Activated CD8-positive, alpha-beta memory T cell treated with anti-CD3 and anti-CD28 coated beads, Interleukin-2, amount 50 U/mL, for 4 hours (primary cell): ENCODE results near the gene TSPAN9.

Source experiments
- DNase-seq: peaks from one replicate; pipeline ENCODE4 v3.0.0-alpha.2; 2020

Gene TSPAN9

GRCh38 chr12:3307389-3307788 lies 230.2 kb downstream of the TSPAN9 start:
- DNase-seq = no peak

DNA sequence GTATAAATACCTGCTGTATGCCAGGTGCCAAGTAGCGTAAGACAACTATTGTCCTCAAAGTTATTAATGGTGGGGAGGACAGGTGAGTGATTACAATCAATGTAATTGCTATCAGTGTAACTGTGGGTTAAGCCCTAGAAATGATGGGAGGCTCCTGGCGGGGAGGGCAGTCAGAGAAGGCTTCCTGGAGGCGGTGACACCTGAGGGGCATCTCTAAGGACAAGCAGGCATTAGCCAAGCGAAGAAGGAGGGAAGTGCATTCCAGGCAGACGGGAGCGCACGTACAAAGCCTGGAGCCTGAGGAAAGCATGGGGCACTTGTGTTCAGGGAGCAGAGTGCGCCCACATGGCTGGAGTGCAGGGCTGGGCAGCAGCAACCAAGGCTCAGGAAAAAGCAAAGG lies 230.9 kb downstream of the TSPAN9 start:
- no peak for DNase-seq

DNA sequence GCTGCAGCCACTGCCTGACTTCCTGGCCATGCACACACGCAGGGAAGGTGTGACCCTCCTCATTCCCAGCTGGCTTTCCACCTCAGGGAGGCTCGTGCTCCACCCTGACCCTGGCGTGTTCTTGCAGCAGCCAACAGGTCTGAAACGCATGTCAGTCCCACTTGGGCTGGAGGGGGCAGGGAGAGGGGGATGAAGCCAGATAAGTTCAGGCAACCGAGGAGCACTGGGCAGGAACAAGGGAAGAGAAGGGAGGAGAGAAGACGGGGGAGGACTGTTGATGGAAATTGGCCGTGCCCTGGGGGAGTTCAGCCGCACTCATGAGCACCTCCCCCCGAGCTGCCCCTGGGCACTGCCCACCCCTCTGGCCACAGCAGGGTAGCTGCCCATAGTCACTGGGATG lies 231.4 kb downstream of the TSPAN9 start:
- no peak for DNase-seq

- no peak for DNase-seq
Observed at GRCh38 chr12:3309805-3310204, 232.6 kb downstream of the TSPAN9 start.

DNA sequence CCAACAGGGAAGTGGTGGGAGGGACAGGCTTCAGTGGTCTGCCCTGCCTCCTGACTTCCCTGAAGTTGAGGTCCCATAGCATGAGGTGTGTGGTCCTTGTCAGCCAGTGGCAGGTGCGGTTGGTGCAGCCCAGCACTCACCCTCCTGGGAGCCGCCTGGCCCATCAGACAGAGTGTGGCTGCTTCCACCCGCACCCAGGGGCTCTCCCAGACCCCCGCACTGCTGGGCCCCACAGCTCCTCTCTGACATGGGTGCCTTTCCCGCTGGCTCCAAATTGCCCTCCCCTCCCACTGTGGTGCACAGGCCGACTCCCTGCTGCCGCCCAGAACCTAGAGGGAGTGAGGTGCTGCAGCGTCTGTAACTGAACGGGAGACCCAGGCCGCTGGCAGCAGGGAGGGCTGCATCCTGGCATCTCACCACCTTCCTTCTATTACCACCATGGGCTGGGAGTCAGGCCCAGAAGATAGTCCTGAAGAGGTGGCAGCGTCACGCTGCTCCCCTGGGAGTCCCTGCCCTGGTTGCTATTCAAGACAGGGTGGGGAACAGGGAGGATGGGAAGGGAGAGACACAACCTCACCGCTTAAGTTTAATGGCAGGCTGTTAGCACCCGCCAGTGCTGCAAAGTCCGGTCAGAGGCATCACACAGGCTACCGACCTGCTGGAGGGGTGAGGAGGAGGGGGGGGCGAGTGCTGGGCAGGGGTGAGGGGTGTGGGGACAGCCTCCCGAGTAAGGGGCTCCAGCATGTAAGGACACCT lies 233.3 kb downstream of the TSPAN9 start:
- DNase-seq = no peak

GRCh38 chr12:3311027-3311402 lies 233.8 kb downstream of the TSPAN9 start:
- no peak for DNase-seq

DNA sequence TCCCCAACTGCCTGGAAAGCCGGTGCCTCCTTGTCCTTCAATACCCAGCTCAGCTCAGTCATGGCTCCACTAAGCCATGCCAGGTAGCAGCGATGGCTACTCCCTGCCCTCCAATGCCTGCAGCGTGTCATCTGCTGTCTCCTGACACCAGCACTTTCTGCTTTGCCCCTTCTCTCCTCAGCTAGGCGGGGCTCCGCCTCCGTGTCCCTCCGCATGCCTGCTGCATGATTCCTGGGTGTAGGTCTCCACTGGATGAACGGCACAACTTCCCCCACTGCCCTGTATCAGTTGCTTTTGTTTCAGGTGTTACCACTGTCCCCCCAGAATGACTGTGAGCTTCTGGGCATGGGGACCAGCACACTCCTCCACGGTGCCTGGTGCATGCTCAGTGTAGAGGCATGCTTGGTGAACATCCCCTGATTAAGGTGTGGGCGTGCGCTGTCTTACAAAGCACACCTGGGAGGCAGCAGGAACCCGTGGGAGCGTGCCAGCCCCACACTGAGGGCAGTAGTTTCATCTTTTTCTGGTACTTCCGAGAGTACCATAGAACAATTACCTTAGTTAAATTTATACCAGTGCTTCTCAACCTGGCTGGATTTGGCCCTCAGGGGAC lies 234.4 kb downstream of the TSPAN9 start:
- no peak for DNase-seq

- DNase-seq = no peak
Observed at GRCh38 chr12:3313066-3313465, 235.9 kb downstream of the TSPAN9 start.

DNA sequence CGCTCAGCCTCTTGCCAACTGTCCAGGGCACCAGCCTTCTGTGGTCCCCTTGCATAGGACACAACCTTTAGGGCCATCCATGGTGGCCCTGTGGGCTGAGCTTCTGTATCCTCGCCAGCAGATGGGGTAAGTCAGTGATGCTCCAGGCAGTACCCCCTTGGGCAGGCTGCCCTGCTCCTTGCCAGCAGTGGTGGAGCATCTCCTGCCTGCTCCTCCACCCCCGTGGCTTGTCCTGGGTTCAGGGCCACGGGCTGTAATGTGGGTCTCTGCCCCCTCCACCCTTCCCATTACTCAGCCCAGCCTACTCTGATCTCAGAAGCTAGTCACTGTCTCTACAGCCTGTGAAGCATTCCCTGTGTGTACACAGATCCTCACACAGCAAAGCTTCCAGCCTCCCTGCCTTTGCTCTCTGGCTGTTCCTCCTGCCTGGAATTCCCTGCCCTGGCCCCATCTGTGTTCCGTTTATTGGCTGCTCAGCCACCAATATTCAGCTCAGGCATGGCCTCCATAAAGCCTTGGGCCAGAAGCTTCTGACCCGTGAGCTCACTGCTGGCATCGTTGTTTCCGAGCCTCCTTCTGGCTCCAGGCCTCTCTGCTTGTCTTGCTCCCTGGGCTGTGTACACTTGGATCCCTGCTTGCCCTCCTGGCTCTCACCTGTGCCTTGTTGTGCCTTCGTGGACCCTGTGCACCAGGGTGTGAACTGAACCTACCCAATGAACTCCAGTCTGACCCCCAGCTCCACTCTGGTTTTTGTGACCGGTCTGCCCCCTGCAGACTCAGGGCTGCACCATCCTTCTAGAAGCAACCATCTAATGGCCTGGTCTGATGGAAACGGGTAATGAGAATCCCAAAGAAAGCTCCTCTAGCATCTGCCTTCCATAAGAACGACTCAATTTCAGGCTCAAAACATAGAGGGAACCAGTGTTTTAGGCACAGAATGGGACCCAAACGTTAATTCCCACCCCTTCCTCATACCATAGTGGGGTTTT lies 236.8 kb downstream of the TSPAN9 start:
- no peak for DNase-seq

DNA sequence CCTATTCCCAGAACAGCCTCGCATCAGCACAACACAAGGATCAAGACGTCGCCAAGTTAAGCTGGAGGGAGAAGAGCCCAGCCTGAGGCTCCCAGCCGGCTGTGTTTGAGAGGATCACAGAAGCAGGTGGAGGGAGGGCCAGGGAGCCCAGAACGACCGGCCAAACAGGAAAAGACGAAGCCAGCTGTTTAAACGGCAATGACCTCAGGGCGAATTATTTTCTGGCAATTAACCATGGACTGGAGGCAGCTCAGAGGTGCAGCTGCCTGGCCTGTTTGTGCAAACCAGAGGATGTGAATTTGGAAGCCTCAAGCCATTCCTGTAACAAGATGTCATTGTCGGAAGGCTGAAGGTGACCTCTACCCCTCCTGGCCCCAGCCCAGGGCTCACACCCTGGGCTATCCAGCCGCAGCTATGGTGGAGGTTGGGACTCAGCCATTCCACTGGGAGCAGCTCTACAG lies 238.1 kb downstream of the TSPAN9 start:
- DNase-seq = no peak

GRCh38 chr12:3316776-3317480 lies 239.7 kb downstream of the TSPAN9 start:
- DNase-seq = no peak

GRCh38 chr12:3317481-3317815 lies 240.3 kb downstream of the TSPAN9 start:
- DNase-seq = no peak

DNA sequence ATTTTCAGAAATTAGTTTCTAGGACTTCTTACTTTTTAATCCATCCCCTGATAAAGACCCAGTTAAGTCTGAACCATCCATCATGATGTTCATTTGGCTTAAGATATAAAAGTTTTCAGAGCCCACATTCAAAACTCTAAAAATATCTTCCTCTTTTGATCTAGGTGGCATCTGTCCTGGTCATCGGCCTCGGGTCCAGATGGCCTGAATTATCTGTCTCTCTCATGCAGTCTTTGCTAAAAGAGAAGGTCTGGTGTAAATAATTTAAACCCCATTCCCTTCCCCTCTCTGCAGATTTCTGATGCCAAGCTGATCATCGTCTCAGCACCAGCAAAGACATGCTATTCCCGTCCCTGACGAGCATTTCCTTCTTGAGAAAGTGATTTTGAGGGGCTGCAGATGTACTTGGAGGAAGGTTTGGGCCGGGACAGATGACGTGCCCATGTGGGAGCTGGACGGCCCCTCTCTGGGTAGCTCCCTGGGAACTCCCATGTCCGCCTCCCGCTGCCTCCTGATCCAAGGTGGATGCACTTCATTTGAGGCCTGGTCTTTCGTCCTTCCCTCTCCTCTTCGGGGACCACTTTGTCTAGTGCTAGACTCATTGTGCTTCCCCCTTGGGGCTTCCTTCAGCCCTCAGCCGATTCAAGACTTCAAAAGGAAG lies 240.8 kb downstream of the TSPAN9 start:
- no peak for DNase-seq

DNA sequence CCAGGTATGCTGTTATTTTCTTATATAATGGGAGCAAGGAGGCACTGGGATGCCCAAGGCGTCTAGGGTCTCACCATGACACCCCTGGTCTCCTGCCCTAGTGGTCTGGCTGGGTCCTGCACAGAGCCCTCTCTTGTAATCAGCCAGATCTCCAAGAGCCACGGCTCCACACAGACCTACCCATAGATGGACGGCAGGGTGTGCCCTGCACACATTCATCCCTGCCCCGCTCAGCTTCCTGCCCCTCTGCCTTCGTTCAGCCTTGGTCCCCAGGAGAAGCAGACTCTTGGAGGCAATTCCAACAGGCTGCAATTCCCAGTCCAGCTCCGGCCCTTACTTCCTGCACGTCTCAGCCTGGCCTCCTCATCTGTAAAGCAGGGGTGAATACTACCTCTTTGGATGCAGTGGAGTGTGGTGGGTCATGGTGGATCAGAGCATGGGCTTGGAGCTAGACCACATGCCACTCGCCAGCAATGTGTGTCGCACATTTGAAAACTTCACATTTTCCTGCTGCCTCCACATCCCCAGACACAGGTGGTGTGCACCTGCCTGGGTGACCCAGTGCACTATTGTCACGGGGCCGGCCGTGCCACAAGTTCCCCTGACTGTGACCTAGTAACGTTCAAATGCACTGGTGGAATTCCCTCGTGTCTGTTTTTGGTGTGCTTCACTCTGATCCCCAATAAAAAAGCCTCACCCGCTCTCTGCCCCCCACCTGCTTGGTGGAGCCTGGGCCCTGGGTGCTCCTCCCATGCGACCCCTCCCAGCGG lies 242.7 kb downstream of the TSPAN9 start:
- DNase-seq = no peak

DNA sequence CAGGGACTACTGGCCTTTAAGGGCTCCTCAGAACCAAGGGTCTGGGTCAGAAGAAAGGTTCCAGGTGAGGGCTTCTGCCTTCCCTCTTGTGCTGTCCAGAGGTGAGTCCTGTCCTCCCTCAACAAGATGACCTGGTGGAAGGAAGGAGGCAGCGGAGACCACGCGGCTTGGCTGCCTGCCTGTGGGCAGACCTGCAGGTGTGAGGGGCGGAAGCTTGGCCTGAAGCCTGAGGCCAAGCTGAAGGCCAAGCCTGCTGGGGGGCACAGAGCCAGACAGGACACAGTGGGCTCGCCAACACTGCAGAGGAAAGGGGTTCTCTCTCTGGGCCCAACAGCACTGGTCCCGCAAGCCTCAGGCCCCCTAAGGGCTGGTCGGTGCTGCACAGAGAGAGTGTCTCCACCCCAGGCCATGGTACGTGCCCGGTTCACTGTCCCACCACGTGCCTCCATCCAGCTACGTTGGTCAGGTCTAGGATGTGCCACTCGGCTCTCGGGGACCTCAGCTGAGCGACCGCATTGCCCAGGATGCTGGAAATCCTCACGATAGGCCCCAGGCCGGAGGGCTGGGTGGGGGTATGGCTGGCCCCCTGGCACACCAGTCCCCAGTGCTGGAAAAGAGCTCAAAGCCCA lies 243.8 kb downstream of the TSPAN9 start:
- no peak for DNase-seq

- DNase-seq = no peak
Observed at GRCh38 chr12:3321881-3322280, 244.7 kb downstream of the TSPAN9 start.

GRCh38 chr12:3323002-3323685 lies 246.0 kb downstream of the TSPAN9 start:
- no peak for DNase-seq

DNA sequence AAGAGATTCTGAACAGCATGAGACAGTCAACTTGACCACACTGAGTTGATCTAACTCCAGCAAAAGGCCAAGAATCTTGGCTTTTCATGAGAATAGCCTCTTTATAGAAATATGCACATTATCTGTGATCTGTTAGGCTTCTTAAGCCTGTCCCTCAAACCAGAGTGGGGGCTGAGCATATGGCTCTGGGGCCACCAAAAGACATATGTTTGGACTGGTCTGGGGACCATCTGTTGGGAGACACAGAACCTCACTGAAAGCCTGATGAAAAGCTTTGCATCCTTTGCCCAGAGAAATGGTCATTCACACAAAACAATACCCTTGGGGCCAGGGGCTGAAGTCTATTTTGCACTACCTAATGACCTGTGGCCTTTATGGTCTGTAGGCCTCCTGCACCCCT lies 248.6 kb downstream of the TSPAN9 start:
- no peak for DNase-seq

GRCh38 chr12:3326156-3326849 lies 249.1 kb downstream of the TSPAN9 start:
- DNase-seq = no peak
